22Rv1 (cell line): ENCODE measurements around the gene MAPK14.

ENCODE experiments used
- CTCF ChIP-seq: fragments of 450-650 bp; IDR thresholded peaks from 2 replicates; pipeline ENCODE4 v1.5.1; 2017; ENCODE audit warnings: mild to moderate bottlenecking
- ZFX ChIP-seq: fragments of 450-650 bp; IDR thresholded peaks from 2 replicates; pipeline ENCODE4 v1.6.1; 2017; ENCODE audit warnings: antibody characterized with exemption, borderline replicate concordance

- TF ChIP-seq CTCF (no peak), ZFX (no peak)
Measured at GRCh38 chr6:36121787-36122494, 94.3 kb downstream of the MAPK14 start.
